Measurements from ENCODE around the gene TMEM218.

The TMEM218 gene

GRCh38 chr11:125129316-125129993 is 18.0 kb upstream of the TMEM218 start:
- Histone ChIP-seq H3K79me1 (ENCODE audit: low read length) (no peaks in the 10 kb centered on the region), H3K18ac (ENCODE audit: low read length) (no peak overlapping the region), H4K91ac (ENCODE audit: low read depth, low read length) (no peak overlapping the region), H3K14ac (ENCODE audit: low read length) (no peak overlapping the region), H4K8ac (ENCODE audit: low read depth, low read length) (no peak overlapping the region), H4K12ac (ENCODE audit: low read depth, low read length) (no peak overlapping the region), H3K9ac (ENCODE audit: low read length) (no peak overlapping the region), H3K36me3 (ENCODE audit: control insufficient read depth in 1 of 2, insufficient read depth in 2 of 2, low read length in 2 of 2) (no peaks in the 10 kb centered on the region), H3K4me2 (ENCODE audit: low read length) (no peak overlapping the region), H3K79me2 (ENCODE audit: control insufficient read depth, insufficient read depth, low read length, poor library complexity) (no peaks in the 10 kb centered on the region), H2AFZ (ENCODE audit: insufficient read depth, low read length, poor library complexity) (no peak overlapping the region), H2BK5ac (ENCODE audit: low read depth, low read length, poor library complexity) (no peak overlapping the region), H3K27me3 (ENCODE audit: insufficient read depth, low read length) (no peaks in the 10 kb centered on the region), H3K4ac (ENCODE audit: low read depth, low read length) (no peak overlapping the region), H2AK5ac (ENCODE audit: low read length) (no peak overlapping the region), H2BK12ac (ENCODE audit: low read length) (no peak overlapping the region), H3K23ac (ENCODE audit: low read length) (no peak overlapping the region), H3K27ac (ENCODE audit: low read depth, low read length) (no peak overlapping the region), H3K9me3 (ENCODE audit: insufficient read depth, low read depth, low read length) (no peaks in the 10 kb centered on the region), H3K4me1 (ENCODE audit: control insufficient read depth in 1 of 2, insufficient read depth in 2 of 2, low read length in 2 of 2) (no peaks in the 10 kb centered on the region), H2BK120ac (ENCODE audit: insufficient read depth, low read length, poor library complexity) (no peak overlapping the region), H3K4me3 (ENCODE audit: low read depth, low read length) (no peak overlapping the region)
- DNase-seq, result no peak
- WGBS (ENCODE audit: extremely low coverage, insufficient coverage, insufficient read length), result no CpG with 5 or more reads among the region's 22 CpGs

GRCh38 chr11:125128450-125128849 is 17.0 kb upstream of the TMEM218 start:
- Histone ChIP-seq H3K4me2 (ENCODE audit: low read length) (no peak overlapping the region), H3K4me3 (ENCODE audit: low read depth, low read length) (no peak overlapping the region), H3K79me1 (ENCODE audit: low read length) (no peaks in the 10 kb centered on the region), H2AFZ (ENCODE audit: insufficient read depth, low read length, poor library complexity) (no peak overlapping the region), H3K4ac (ENCODE audit: low read depth, low read length) (no peak overlapping the region), H3K27me3 (ENCODE audit: insufficient read depth, low read length) (no peaks in the 10 kb centered on the region), H2BK120ac (ENCODE audit: insufficient read depth, low read length, poor library complexity) (no peak overlapping the region), H4K8ac (ENCODE audit: low read depth, low read length) (no peak overlapping the region), H4K91ac (ENCODE audit: low read depth, low read length) (no peak overlapping the region), H3K36me3 (ENCODE audit: control insufficient read depth in 1 of 2, insufficient read depth in 2 of 2, low read length in 2 of 2) (no peaks in the 10 kb centered on the region), H3K14ac (ENCODE audit: low read length) (no peak overlapping the region), H3K23ac (ENCODE audit: low read length) (no peak overlapping the region), H3K9ac (ENCODE audit: low read length) (no peak overlapping the region), H3K79me2 (ENCODE audit: control insufficient read depth, insufficient read depth, low read length, poor library complexity) (no peaks in the 10 kb centered on the region), H2BK5ac (ENCODE audit: low read depth, low read length, poor library complexity) (no peak overlapping the region), H2AK5ac (ENCODE audit: low read length) (no peak overlapping the region), H3K18ac (ENCODE audit: low read length) (no peak overlapping the region), H2BK12ac (ENCODE audit: low read length) (no peak overlapping the region), H3K27ac (ENCODE audit: low read depth, low read length) (no peak overlapping the region), H3K4me1 (ENCODE audit: control insufficient read depth in 1 of 2, insufficient read depth in 2 of 2, low read length in 2 of 2) (peaks cover 2 to 3% of the 10 kb centered on the region in 2 experiments), H4K12ac (ENCODE audit: low read depth, low read length) (no peak overlapping the region), H3K9me3 (ENCODE audit: insufficient read depth, low read depth, low read length) (no peaks in the 10 kb centered on the region)
- DNase-seq, result no peak
- WGBS (ENCODE audit: extremely low coverage, insufficient coverage, insufficient read length), result no CpG with 5 or more reads among the region's 4 CpGs

GRCh38 chr11:125124618-125124992 is 13.2 kb upstream of the TMEM218 start:
- no peak overlapping the region for H2AFZ ChIP-seq (ENCODE audit: insufficient read depth, low read length, poor library complexity)
- no peak overlapping the region for H2BK5ac ChIP-seq (ENCODE audit: low read depth, low read length, poor library complexity)
- no peak overlapping the region for H3K9ac ChIP-seq (ENCODE audit: low read length)
- H4K12ac ChIP-seq (ENCODE audit: low read depth, low read length), result no peak overlapping the region
- H3K4ac ChIP-seq (ENCODE audit: low read depth, low read length), result no peak overlapping the region
- H3K4me3 ChIP-seq (ENCODE audit: low read depth, low read length), result no peak overlapping the region
- whole genome bisulfite sequencing (ENCODE audit: extremely low coverage, insufficient coverage, insufficient read length), result no CpG with 5 or more reads among the region's 4 CpGs
- no peaks in the 10 kb centered on the region for H3K9me3 ChIP-seq (ENCODE audit: insufficient read depth, low read depth, low read length)
- H2BK120ac ChIP-seq (ENCODE audit: insufficient read depth, low read length, poor library complexity), result no peak overlapping the region
- no peak overlapping the region for H2BK12ac ChIP-seq (ENCODE audit: low read length)
- DNase-seq, result no peak
- no peak overlapping the region for H2AK5ac ChIP-seq (ENCODE audit: low read length)
- no peak overlapping the region for H3K23ac ChIP-seq (ENCODE audit: low read length)
- no peak overlapping the region for H4K91ac ChIP-seq (ENCODE audit: low read depth, low read length)
- H3K27ac ChIP-seq (ENCODE audit: low read depth, low read length), result no peak overlapping the region
- H3K79me1 ChIP-seq (ENCODE audit: low read length), result no peaks in the 10 kb centered on the region
- peaks cover 2 to 3% of the 10 kb centered on the region in 2 experiments for H3K4me1 ChIP-seq (ENCODE audit: control insufficient read depth in 1 of 2, insufficient read depth in 2 of 2, low read length in 2 of 2)
- no peaks in the 10 kb centered on the region for H3K36me3 ChIP-seq (ENCODE audit: control insufficient read depth in 1 of 2, insufficient read depth in 2 of 2, low read length in 2 of 2)
- H3K79me2 ChIP-seq (ENCODE audit: control insufficient read depth, insufficient read depth, low read length, poor library complexity), result no peaks in the 10 kb centered on the region
- no peak overlapping the region for H3K4me2 ChIP-seq (ENCODE audit: low read length)
- no peaks in the 10 kb centered on the region for H3K27me3 ChIP-seq (ENCODE audit: insufficient read depth, low read length)
- no peak overlapping the region for H3K18ac ChIP-seq (ENCODE audit: low read length)
- H3K14ac ChIP-seq (ENCODE audit: low read length), result no peak overlapping the region
- H4K8ac ChIP-seq (ENCODE audit: low read depth, low read length), result no peak overlapping the region

- H3K36me3 ChIP-seq (ENCODE audit: control insufficient read depth in 1 of 2, insufficient read depth in 2 of 2, low read length in 2 of 2), result no peaks in the 10 kb centered on the region
- no peak overlapping the region for H2BK5ac ChIP-seq (ENCODE audit: low read depth, low read length, poor library complexity)
- H3K79me2 ChIP-seq (ENCODE audit: control insufficient read depth, insufficient read depth, low read length, poor library complexity), result no peaks in the 10 kb centered on the region
- DNase-seq, result peak; percentile 66 to 78
- peak overlapping the region; percentile 78 for H2AFZ ChIP-seq (ENCODE audit: insufficient read depth, low read length, poor library complexity)
- H4K12ac ChIP-seq (ENCODE audit: low read depth, low read length), result peak overlapping the region; percentile 26
- no peak overlapping the region for H3K23ac ChIP-seq (ENCODE audit: low read length)
- peaks cover 2 to 3% of the 10 kb centered on the region in 2 experiments for H3K4me1 ChIP-seq (ENCODE audit: control insufficient read depth in 1 of 2, insufficient read depth in 2 of 2, low read length in 2 of 2)
- H3K18ac ChIP-seq (ENCODE audit: low read length), result no peak overlapping the region
- no peak overlapping the region for H3K9ac ChIP-seq (ENCODE audit: low read length)
- H2BK120ac ChIP-seq (ENCODE audit: insufficient read depth, low read length, poor library complexity), result no peak overlapping the region
- H3K4me3 ChIP-seq (ENCODE audit: low read depth, low read length), result no peak overlapping the region
- H3K27ac ChIP-seq (ENCODE audit: low read depth, low read length), result no peak overlapping the region
- H3K4ac ChIP-seq (ENCODE audit: low read depth, low read length), result no peak overlapping the region
- WGBS (ENCODE audit: extremely low coverage, insufficient coverage, insufficient read length), result no CpG with 5 or more reads among the region's 10 CpGs
- no peak overlapping the region for H2AK5ac ChIP-seq (ENCODE audit: low read length)
- no peaks in the 10 kb centered on the region for H3K9me3 ChIP-seq (ENCODE audit: insufficient read depth, low read depth, low read length)
- H3K27me3 ChIP-seq (ENCODE audit: insufficient read depth, low read length), result no peaks in the 10 kb centered on the region
- H4K8ac ChIP-seq (ENCODE audit: low read depth, low read length), result peak overlapping the region; percentile 61
- H3K79me1 ChIP-seq (ENCODE audit: low read length), result no peaks in the 10 kb centered on the region
- no peak overlapping the region for H4K91ac ChIP-seq (ENCODE audit: low read depth, low read length)
- H3K14ac ChIP-seq (ENCODE audit: low read length), result no peak overlapping the region
- no peak overlapping the region for H2BK12ac ChIP-seq (ENCODE audit: low read length)
- no peak overlapping the region for H3K4me2 ChIP-seq (ENCODE audit: low read length)
Measured at GRCh38 chr11:125123947-125124617, 12.7 kb upstream of the TMEM218 start.

Measured in trophoblast cell (in vitro differentiated cells and primary cell).